ENCODE measurements around the gene TMEM150B. TPM values are rescaled to one million over a fixed set of nuclear protein-coding genes. Genes with fewer than 3 reads are reported as not detected.

TMEM150B gene
- polyA plus RNA-seq, 2 donors: 0.12 TPM; not detected in 1

DNA sequence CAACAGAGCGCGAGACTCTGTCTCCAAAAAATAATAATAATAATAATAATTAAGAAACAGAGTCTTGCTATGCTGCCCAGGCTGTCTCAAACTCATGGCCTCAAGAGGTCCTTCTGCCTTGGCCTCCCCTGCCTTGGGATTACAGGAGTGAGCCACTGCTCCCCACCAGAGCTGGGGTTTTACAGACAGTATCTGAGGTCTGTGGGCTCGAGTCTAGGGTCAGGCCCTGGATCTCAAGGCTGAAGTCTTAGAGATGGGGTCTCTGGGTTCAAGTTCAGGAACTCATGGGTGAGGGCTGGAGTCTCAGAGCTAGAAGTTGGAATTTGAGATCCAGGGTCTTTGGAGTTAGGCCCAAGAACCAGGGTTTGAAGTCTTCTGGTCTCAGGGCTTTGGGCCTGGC lies 41.6 kb upstream of the TMEM150B start:
- no peaks in the 10 kb centered on the region for H3K9me3 ChIP-seq (ENCODE audit: control insufficient read depth in 2 of 2, insufficient read depth in 1 of 2, low read depth in 1 of 2, low read length in 1 of 2)
- 67 to 76% methylated on average over 3 of the region's 3 CpGs for WGBS, 2 donors
- H3K36me3 ChIP-seq (ENCODE audit: control insufficient read depth in 2 of 2, insufficient read depth in 2 of 2, low read length in 1 of 2): no peaks in the 10 kb centered on the region
- H3K4me3 ChIP-seq (ENCODE audit: low read depth in 1 of 2, low read length in 2 of 2): no peak overlapping the region
- peaks cover 0 to 27% of the 10 kb centered on the region in 2 donors for H3K27me3 ChIP-seq (ENCODE audit: control insufficient read depth in 1 of 2, insufficient read depth in 2 of 2, low read length in 2 of 2)
- H3K4me1 ChIP-seq (ENCODE audit: control insufficient read depth in 2 of 2, insufficient read depth in 2 of 2, low read length in 1 of 2): peaks cover 0 to 6% of the 10 kb centered on the region in 2 donors
- no peak overlapping the region for H3K27ac ChIP-seq (ENCODE audit: low read depth in 2 of 2, low read length in 1 of 2)

DNA sequence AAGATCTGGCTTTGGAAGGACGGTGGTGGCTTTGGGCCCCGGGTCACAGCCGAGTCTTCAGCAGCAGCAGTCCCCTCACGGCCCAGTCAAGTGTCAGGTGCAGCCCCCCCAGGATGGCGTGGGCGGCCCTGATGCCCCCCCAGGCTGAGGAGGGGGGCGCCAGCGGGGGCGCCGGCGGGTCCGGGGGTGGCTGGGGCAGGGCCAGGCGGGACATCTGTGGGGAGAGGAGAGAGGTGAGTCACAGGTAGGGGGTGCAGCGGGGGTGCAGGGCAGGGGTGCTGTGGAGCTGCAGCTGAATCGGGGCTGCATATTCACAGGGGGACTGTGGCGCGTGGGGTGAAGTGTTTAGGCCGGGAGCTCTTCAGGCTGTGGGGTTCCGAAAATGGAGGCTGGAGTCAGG lies 40.8 kb upstream of the TMEM150B start:
- Histone ChIP-seq H3K27me3 (ENCODE audit: control insufficient read depth in 1 of 2, insufficient read depth in 2 of 2, low read length in 2 of 2) (peaks cover 0 to 22% of the 10 kb centered on the region in 2 donors), H3K27ac (ENCODE audit: low read depth in 2 of 2, low read length in 1 of 2) (no peak overlapping the region)
- 66 to 68% methylated on average over 19 of the region's 19 CpGs for WGBS, 2 donors

DNA sequence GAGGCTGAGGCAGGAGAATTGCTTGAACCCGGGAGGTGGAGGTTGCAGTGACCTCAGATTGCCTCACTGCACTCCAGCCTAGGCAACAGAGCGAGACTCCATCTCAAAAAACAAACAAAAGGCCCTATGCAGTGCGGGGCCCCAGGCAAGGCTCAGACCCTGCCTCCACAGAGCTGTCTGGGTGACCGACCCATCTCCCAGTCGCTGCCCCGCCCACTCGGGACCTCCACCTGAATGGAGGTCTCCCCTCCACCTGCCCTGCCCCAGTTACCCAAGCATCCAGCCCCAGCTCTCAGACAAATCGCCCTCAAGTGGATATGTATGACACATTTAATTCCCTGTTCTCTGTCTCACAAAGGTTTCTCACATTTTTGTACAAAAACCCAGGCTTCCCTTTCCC lies 40.1 kb upstream of the TMEM150B start:
- Histone ChIP-seq H3K9me3 (ENCODE audit: control insufficient read depth in 2 of 2, insufficient read depth in 1 of 2, low read depth in 1 of 2, low read length in 1 of 2) (no peaks in the 10 kb centered on the region), H3K4me1 (ENCODE audit: control insufficient read depth in 2 of 2, insufficient read depth in 2 of 2, low read length in 1 of 2) (peaks cover 0 to 6% of the 10 kb centered on the region in 2 donors), H3K27me3 (ENCODE audit: control insufficient read depth in 1 of 2, insufficient read depth in 2 of 2, low read length in 2 of 2) (peaks cover 0 to 16% of the 10 kb centered on the region in 2 donors), H3K36me3 (ENCODE audit: control insufficient read depth in 2 of 2, insufficient read depth in 2 of 2, low read length in 1 of 2) (no peaks in the 10 kb centered on the region), H3K27ac (ENCODE audit: low read depth in 2 of 2, low read length in 1 of 2) (no peak overlapping the region), H3K4me3 (ENCODE audit: low read depth in 1 of 2, low read length in 2 of 2) (no peak overlapping the region)
- 89 to 92% methylated on average over 8 of the region's 8 CpGs for WGBS, 2 donors

More for the DNA sequence above, 40.8 kb upstream of the TMEM150B start:
- H3K4me3 ChIP-seq (ENCODE audit: low read depth in 1 of 2, low read length in 2 of 2): no peak overlapping the region
- H3K4me1 ChIP-seq (ENCODE audit: control insufficient read depth in 2 of 2, insufficient read depth in 2 of 2, low read length in 1 of 2): peaks cover 0 to 6% of the 10 kb centered on the region in 2 donors
- no peaks in the 10 kb centered on the region for H3K9me3 ChIP-seq (ENCODE audit: control insufficient read depth in 2 of 2, insufficient read depth in 1 of 2, low read depth in 1 of 2, low read length in 1 of 2)
- no peaks in the 10 kb centered on the region for H3K36me3 ChIP-seq (ENCODE audit: control insufficient read depth in 2 of 2, insufficient read depth in 2 of 2, low read length in 1 of 2)

DNA sequence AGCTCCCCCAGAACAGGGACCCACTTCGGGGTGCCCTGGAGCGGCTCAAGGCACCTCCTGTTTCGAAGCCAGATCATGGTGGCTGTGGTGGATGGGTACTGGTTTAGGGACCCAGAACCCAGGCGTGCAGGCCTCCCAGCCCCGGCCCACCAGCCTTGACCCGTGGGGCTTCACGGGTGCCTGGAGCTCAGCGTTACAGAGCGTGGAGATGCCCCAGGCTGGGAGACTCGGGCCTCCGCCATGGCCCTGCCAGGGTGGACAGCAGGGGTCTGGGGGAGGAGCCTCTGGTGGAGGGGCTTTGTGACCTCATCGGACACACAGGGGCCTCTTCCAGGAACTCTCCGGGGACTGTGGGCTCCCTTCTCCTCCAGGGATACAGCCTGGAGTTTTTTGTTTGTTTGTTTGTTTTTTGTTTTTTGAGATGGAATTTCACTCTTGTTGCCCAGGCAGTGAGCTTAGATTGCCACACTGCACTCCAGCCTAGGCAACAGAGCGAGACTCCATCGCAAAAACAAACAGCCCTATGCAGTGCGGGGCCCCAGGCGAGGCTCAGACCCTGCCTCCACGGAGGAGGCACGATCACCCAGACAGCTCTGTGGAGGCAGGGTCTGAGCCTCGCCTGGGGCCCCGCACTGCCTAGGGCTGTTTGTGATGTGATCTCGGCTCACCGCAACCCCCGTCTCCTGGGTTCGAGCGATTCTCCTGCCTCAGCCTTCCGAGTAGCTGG lies 38.0 kb upstream of the TMEM150B start, which contains the start of gene GARIN5B:
TSS of gene GARIN5B (minus strand) at position 271 of the 727 bp plus-strand sequence. CDS start at position 77, 194 bp downstream.
- Histone ChIP-seq H3K36me3 (ENCODE audit: control insufficient read depth in 2 of 2, insufficient read depth in 2 of 2, low read length in 1 of 2) (no peaks in the 10 kb centered on the region), H3K4me1 (ENCODE audit: control insufficient read depth in 2 of 2, insufficient read depth in 2 of 2, low read length in 1 of 2) (no peaks in the 10 kb centered on the region), H3K27me3 (ENCODE audit: control insufficient read depth in 1 of 2, insufficient read depth in 2 of 2, low read length in 2 of 2) (peaks cover 0 to 2% of the 10 kb centered on the region in 2 donors), H3K4me3 (ENCODE audit: low read depth in 1 of 2, low read length in 2 of 2) (no peak within 1 kb of the TSS), H3K27ac (ENCODE audit: low read depth in 2 of 2, low read length in 1 of 2) (no peak within 1 kb of the TSS), H3K9me3 (ENCODE audit: control insufficient read depth in 2 of 2, insufficient read depth in 1 of 2, low read depth in 1 of 2, low read length in 1 of 2) (no peaks in the 10 kb centered on the region)
- 83% methylated on average over 27 of the region's 27 CpGs for WGBS, 2 donors

DNA sequence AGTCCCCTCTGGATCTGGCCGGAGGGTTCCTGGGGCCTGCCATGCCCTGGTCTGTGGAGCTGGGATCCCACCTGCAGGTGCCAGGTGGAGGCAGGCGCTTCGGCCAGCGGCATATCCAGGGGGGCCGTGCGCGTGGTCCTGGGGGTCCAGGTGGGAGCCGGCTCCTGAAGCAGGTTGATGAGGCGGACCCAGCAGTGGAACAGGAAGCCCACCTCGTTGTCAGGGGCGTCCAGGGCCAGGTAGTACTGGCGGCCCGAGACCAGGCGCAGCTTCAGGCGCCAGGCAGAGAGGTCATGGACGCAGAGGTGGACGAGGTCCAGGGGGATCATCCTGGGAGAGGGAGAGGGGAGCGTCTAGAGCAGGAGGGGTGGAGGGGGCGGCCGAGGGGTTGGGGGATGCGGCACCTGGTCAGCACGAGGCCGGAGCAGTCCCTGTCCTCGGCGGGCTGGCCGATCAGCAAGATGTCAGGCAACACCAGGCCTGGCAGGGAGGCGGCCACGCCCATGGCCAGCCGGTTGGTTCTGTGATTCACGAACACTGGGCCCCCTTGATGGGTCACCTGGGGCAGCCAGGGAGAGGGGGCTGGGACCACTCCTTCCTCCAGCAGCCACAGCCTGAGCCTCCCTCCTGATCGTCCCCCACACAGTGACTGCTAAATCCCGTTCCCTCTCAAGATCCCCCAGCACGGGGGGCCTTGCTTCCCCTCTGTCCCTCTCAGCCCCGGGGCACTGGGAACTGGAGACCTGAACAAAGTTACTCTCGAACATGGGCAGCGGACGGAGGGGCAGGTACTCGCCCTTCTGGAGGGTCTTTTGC lies 37.2 kb upstream of the TMEM150B start:
- Histone ChIP-seq H3K27ac (ENCODE audit: low read depth in 2 of 2, low read length in 1 of 2) (no peak overlapping the region), H3K4me1 (ENCODE audit: control insufficient read depth in 2 of 2, insufficient read depth in 2 of 2, low read length in 1 of 2) (no peaks in the 10 kb centered on the region), H3K9me3 (ENCODE audit: control insufficient read depth in 2 of 2, insufficient read depth in 1 of 2, low read depth in 1 of 2, low read length in 1 of 2) (no peaks in the 10 kb centered on the region), H3K4me3 (ENCODE audit: low read depth in 1 of 2, low read length in 2 of 2) (no peak overlapping the region), H3K36me3 (ENCODE audit: control insufficient read depth in 2 of 2, insufficient read depth in 2 of 2, low read length in 1 of 2) (no peaks in the 10 kb centered on the region), H3K27me3 (ENCODE audit: control insufficient read depth in 1 of 2, insufficient read depth in 2 of 2, low read length in 2 of 2) (peaks cover 0 to 2% of the 10 kb centered on the region in 2 donors)
- 75 to 76% methylated on average over 29 to 38 of the region's 38 CpGs for WGBS, 2 donors

DNA sequence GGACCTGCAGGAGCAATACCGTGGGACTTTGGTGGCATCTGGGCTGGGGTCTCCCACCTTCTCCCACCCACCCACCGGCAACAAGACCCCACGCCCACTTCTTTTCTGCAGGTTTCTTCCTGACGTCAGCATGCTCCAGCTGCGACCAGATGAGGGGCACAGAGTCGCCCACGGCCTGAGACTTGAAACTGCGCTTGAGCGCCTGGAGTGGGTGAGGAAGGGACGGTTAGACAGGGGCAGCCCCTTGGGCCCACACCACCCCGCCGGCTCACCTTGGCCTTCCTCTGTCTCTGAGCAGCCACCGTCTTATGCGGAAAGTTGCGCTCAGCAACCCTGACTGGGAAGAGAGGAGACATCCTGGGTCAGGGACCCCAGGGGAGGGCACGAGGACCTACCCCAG lies 35.8 kb upstream of the TMEM150B start:
- WGBS, 2 donors: 89 to 95% methylated on average over 16 of the region's 16 CpGs
- peaks cover 0 to 2% of the 10 kb centered on the region in 2 donors for H3K27me3 ChIP-seq (ENCODE audit: control insufficient read depth in 1 of 2, insufficient read depth in 2 of 2, low read length in 2 of 2)

DNA sequence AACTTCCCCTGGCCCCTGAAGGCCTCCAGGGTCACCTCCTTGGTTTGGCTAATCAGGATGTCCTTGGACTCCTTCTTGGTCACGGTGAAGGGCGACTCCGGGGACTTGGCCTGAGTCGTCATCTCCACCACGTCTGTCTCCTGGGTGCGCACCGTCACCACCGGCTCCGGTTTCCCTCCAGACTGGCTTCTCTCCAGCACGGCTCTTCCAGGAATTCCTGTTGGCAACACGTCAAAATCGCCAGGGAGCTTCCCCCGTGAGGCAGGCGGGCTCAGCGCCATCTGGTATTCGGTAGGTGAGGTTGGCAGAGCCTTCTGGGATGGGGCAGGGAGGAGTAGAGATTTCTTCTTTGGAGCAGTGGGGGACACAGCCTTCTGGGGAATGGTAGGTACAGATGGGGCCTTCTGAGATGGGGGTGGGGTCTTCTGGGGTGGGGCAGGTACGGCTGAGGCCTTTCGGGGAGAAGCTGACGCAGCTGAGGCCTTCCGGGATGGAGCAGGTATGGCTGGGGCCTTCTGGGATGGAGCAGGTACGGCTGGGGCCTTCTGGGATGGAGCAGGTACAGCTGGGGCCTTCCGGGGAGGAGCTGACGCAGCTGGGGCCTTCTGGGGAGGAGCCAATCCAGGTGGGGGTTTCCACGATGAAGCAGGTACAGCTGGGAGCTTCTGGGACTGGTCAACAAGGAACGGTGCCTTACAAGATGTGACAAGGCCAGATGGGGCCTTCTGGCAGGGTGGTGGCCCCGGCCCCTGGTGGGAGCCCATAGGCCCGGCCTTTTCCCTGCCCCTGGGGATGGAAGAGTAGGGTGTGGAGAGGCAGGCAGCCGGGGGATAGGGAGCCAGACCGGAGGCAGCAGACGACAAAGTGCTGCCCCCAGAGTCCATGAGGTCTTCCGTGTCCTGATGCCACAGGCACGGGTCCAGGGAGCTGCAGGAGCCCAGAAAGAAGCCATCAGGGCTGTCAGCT lies 34.1 kb upstream of the TMEM150B start:
- no peak overlapping the region for H3K4me3 ChIP-seq (ENCODE audit: low read depth in 1 of 2, low read length in 2 of 2)
- no peaks in the 10 kb centered on the region for H3K36me3 ChIP-seq (ENCODE audit: control insufficient read depth in 2 of 2, insufficient read depth in 2 of 2, low read length in 1 of 2)
- peaks cover 0 to 2% of the 10 kb centered on the region in 2 donors for H3K27me3 ChIP-seq (ENCODE audit: control insufficient read depth in 1 of 2, insufficient read depth in 2 of 2, low read length in 2 of 2)
- H3K4me1 ChIP-seq (ENCODE audit: control insufficient read depth in 2 of 2, insufficient read depth in 2 of 2, low read length in 1 of 2): peaks cover 0 to 3% of the 10 kb centered on the region in 2 donors
- H3K27ac ChIP-seq (ENCODE audit: low read depth in 2 of 2, low read length in 1 of 2): no peak overlapping the region
- no peaks in the 10 kb centered on the region for H3K9me3 ChIP-seq (ENCODE audit: control insufficient read depth in 2 of 2, insufficient read depth in 1 of 2, low read depth in 1 of 2, low read length in 1 of 2)
- 67 to 71% methylated on average over 32 of the region's 32 CpGs for WGBS, 2 donors

More for the DNA sequence above, 35.8 kb upstream of the TMEM150B start:
- H3K4me3 ChIP-seq (ENCODE audit: low read depth in 1 of 2, low read length in 2 of 2): no peak overlapping the region
- H3K36me3 ChIP-seq (ENCODE audit: control insufficient read depth in 2 of 2, insufficient read depth in 2 of 2, low read length in 1 of 2): no peaks in the 10 kb centered on the region
- no peaks in the 10 kb centered on the region for H3K4me1 ChIP-seq (ENCODE audit: control insufficient read depth in 2 of 2, insufficient read depth in 2 of 2, low read length in 1 of 2)
- H3K27ac ChIP-seq (ENCODE audit: low read depth in 2 of 2, low read length in 1 of 2): no peak overlapping the region
- H3K9me3 ChIP-seq (ENCODE audit: control insufficient read depth in 2 of 2, insufficient read depth in 1 of 2, low read depth in 1 of 2, low read length in 1 of 2): no peaks in the 10 kb centered on the region

DNA sequence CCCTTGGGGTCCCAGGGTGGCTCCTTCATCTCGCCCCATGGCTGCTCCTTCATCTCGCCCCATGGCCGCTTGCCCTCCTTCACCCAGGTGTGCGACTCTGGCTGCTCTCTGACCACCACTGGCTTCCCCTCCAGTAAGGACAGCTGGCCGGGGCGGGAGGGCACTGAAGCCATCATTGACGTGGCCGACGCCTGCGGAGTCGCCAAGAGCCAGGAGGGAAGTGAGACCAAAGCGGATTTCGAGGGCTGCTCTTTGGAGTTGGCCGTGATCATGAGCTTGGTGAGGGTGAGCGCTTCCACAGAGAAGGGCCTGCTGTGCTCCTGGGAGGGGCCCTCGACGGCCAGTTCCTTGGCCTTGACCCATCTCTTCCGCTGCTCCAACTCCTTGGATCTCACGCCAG lies 33.4 kb upstream of the TMEM150B start:
- Histone ChIP-seq H3K4me1 (ENCODE audit: control insufficient read depth in 2 of 2, insufficient read depth in 2 of 2, low read length in 1 of 2) (peaks cover 2 to 3% of the 10 kb centered on the region in 2 donors), H3K27me3 (ENCODE audit: control insufficient read depth in 1 of 2, insufficient read depth in 2 of 2, low read length in 2 of 2) (peaks cover 0 to 3% of the 10 kb centered on the region in 2 donors), H3K36me3 (ENCODE audit: control insufficient read depth in 2 of 2, insufficient read depth in 2 of 2, low read length in 1 of 2) (no peaks in the 10 kb centered on the region), H3K27ac (ENCODE audit: low read depth in 2 of 2, low read length in 1 of 2) (no peak overlapping the region), H3K4me3 (ENCODE audit: low read depth in 1 of 2, low read length in 2 of 2) (no peak overlapping the region), H3K9me3 (ENCODE audit: control insufficient read depth in 2 of 2, insufficient read depth in 1 of 2, low read depth in 1 of 2, low read length in 1 of 2) (peaks cover 0 to 2% of the 10 kb centered on the region in 2 donors)
- WGBS, 2 donors: 88% methylated on average over 19 of the region's 19 CpGs
